Measurements from ENCODE around the gene RAPGEF5. TPM values are rescaled to one million over a fixed set of nuclear protein-coding genes. Genes with fewer than 3 reads are reported as not detected.

Gene RAPGEF5
- total RNA-seq, 2 donors from 2014 or later: 16.7 to 23.2 TPM

GRCh38 chr7:22331704-22332103 is 25.2 kb downstream of the RAPGEF5 start:
- Histone ChIP-seq H3K9me3 (ENCODE audit: control insufficient read depth, low read length) (no peaks in the 10 kb centered on the region), H3K9ac (ENCODE audit: extremely low read depth, low read length, poor library complexity, severe bottlenecking) (no peak overlapping the region), H3K4me1 (ENCODE audit: control insufficient read depth, insufficient read depth, low read length) (no peaks in the 10 kb centered on the region), H3K36me3 (ENCODE audit: control insufficient read depth, insufficient read depth, low read length) (no peaks in the 10 kb centered on the region), H3K27me3 (ENCODE audit: control insufficient read depth, insufficient read depth, low read length, poor library complexity, severe bottlenecking) (no peaks in the 10 kb centered on the region), H3K4me3 (ENCODE audit: low read length) (no peak overlapping the region), H3K27ac (ENCODE audit: low read depth, low read length) (no peak overlapping the region)
- Mint-ChIP-seq H3K27me3 (ENCODE audit: insufficient read depth) (no peaks in the 10 kb centered on the region), H3K36me3 (ENCODE audit: low read depth) (no peaks in the 10 kb centered on the region), H3K4me1 (peaks cover 32% of the 10 kb centered on the region), H3K4me3 (no peak overlapping the region), H3K27ac (no peak overlapping the region), H3K9me3 (no peaks in the 10 kb centered on the region)
- WGBS, 2 experiments (ENCODE audit: insufficient coverage in 1 of 2, insufficient read length in 1 of 2): 100% methylated on average over 1 of the region's 1 CpG; no CpG with 5 or more reads in 1 of the 2 experiments
- DNase-seq: no peak
- TF ChIP-seq, protein P1, sequence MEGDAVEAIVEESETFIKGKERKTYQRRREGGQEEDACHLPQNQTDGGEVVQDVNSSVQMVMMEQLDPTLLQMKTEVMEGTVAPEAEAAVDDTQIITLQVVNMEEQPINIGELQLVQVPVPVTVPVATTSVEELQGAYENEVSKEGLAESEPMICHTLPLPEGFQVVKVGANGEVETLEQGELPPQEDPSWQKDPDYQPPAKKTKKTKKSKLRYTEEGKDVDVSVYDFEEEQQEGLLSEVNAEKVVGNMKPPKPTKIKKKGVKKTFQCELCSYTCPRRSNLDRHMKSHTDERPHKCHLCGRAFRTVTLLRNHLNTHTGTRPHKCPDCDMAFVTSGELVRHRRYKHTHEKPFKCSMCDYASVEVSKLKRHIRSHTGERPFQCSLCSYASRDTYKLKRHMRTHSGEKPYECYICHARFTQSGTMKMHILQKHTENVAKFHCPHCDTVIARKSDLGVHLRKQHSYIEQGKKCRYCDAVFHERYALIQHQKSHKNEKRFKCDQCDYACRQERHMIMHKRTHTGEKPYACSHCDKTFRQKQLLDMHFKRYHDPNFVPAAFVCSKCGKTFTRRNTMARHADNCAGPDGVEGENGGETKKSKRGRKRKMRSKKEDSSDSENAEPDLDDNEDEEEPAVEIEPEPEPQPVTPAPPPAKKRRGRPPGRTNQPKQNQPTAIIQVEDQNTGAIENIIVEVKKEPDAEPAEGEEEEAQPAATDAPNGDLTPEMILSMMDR (conservative IDR thresholded peaks at IDR 0.05): no peak

DNA sequence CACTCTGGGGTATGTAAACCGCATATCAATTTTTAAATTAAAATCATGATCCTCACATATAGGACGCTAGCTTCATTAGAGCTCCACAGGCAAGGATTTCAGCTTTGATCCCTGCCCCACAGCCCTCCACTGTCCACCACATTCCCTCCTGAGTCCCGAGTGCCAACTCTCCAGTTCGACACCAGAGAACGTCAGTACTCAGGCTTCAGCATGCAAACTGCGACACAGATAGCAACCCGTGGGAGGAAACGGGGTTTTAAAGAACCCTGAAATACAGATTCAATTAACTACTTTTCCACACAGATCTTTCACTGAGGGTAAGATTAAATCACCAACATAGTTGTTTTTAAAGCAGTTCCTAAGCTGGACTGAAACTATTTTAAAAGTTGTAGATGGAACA is 26.1 kb downstream of the RAPGEF5 start:
- Mint-ChIP-seq H3K4me1 (peaks cover 32% of the 10 kb centered on the region), H3K9me3 (no peaks in the 10 kb centered on the region), H3K27ac (no peak overlapping the region), H3K36me3 (ENCODE audit: low read depth) (no peaks in the 10 kb centered on the region), H3K27me3 (ENCODE audit: insufficient read depth) (no peaks in the 10 kb centered on the region), H3K4me3 (no peak overlapping the region)
- TF ChIP-seq, protein P1 (conservative IDR thresholded peaks at IDR 0.05): no peak
- Histone ChIP-seq H3K4me1 (ENCODE audit: control insufficient read depth, insufficient read depth, low read length) (no peaks in the 10 kb centered on the region), H3K27me3 (ENCODE audit: control insufficient read depth, insufficient read depth, low read length, poor library complexity, severe bottlenecking) (no peaks in the 10 kb centered on the region), H3K36me3 (ENCODE audit: control insufficient read depth, insufficient read depth, low read length) (no peaks in the 10 kb centered on the region), H3K9me3 (ENCODE audit: control insufficient read depth, low read length) (no peaks in the 10 kb centered on the region), H3K9ac (ENCODE audit: extremely low read depth, low read length, poor library complexity, severe bottlenecking) (no peak overlapping the region), H3K4me3 (ENCODE audit: low read length) (no peak overlapping the region), H3K27ac (ENCODE audit: low read depth, low read length) (no peak overlapping the region)
- DNase-seq: no peak
- WGBS, 2 experiments (ENCODE audit: insufficient coverage in 1 of 2, insufficient read length in 1 of 2): 92 to 96% methylated on average over 3 to 8 of the region's 8 CpGs

DNA sequence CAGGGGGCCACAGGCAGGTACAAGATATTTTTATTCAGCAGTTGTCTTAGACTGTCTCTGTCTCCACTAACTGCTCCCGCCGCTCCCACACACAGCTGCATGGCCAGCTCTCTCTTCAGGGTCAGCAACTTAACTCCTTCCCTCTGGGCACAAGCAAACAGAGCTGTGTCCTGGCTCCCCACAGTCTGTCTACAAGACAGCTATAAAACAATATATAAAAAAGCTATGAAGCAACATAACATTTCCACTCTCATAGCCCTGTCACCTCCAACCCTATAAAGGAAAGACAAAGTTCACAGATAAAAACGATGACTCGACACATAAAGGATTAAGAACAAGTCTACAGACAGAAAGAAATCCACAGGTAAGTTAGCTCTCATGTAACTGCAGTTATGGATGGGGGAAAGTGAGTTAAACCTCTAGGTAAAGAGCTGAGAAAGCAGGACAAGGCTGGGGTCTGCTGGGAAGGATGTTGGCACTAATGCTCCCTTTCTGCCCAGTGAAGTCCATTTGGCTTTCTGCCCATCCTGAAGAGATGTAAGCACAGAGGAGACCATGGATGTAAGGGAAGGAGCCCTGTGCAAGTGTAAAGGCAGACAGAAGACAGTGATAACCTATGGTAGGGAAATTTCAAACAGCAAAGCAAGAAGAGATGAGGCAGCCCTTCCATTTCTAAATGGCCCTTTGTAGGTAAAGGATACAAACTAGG is 27.0 kb downstream of the RAPGEF5 start:
- Mint-ChIP-seq H3K27me3 (ENCODE audit: insufficient read depth) (no peaks in the 10 kb centered on the region), H3K36me3 (ENCODE audit: low read depth) (no peaks in the 10 kb centered on the region), H3K9me3 (no peaks in the 10 kb centered on the region), H3K4me1 (peaks cover 26% of the 10 kb centered on the region), H3K27ac (no peak overlapping the region), H3K4me3 (no peak overlapping the region)
- no peak for DNase-seq
- H3K27ac ChIP-seq (ENCODE audit: low read depth, low read length): no peak overlapping the region
- H3K4me1 ChIP-seq (ENCODE audit: control insufficient read depth, insufficient read depth, low read length): no peaks in the 10 kb centered on the region
- TF ChIP-seq, protein P1 (conservative IDR thresholded peaks at IDR 0.05): no peak
- no peak overlapping the region for H3K9ac ChIP-seq (ENCODE audit: extremely low read depth, low read length, poor library complexity, severe bottlenecking)
- no peak overlapping the region for H3K4me3 ChIP-seq (ENCODE audit: low read length)
- 88 to 89% methylated on average over 4 of the region's 4 CpGs for WGBS, 2 experiments (ENCODE audit: insufficient coverage in 1 of 2, insufficient read length in 1 of 2)
- no peaks in the 10 kb centered on the region for H3K9me3 ChIP-seq (ENCODE audit: control insufficient read depth, low read length)
- no peaks in the 10 kb centered on the region for H3K36me3 ChIP-seq (ENCODE audit: control insufficient read depth, insufficient read depth, low read length)
- H3K27me3 ChIP-seq (ENCODE audit: control insufficient read depth, insufficient read depth, low read length, poor library complexity, severe bottlenecking): no peaks in the 10 kb centered on the region
